ENCODE measurements around the gene TEX101.
"Not testable (repeated sequence)": the region's sequence is repeated elsewhere in the genome, so short reads cannot be mapped to it uniquely, and the experiment has no call there.

TEX101 gene, protein sequence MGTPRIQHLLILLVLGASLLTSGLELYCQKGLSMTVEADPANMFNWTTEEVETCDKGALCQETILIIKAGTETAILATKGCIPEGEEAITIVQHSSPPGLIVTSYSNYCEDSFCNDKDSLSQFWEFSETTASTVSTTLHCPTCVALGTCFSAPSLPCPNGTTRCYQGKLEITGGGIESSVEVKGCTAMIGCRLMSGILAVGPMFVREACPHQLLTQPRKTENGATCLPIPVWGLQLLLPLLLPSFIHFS

DNA sequence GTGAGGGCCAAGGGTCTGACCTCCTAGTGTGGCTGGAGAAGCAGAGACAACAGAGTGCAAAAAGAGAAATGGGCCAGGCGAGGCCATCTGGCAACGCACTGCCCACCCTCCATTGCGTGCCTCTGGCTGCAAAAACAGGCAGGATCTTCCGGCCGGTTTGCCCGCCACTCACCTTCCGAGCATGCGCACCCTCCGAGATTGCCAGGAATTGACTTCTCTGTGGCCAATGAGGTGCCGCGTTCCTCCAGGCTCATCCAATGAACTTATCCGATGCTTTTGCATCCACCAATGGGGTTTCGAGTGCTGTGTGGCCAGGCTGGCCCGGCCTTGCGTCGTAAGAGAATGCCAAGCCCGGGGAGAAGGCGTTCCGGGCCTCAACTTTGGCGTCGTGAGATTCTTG, at the start of gene TEX101:
TEX101 (plus strand) TSS at position 337 of the 400 bp plus-strand sequence. CDS start 1,030 bp downstream, outside the sequence.
- FAIRE-seq = no peak

DNA sequence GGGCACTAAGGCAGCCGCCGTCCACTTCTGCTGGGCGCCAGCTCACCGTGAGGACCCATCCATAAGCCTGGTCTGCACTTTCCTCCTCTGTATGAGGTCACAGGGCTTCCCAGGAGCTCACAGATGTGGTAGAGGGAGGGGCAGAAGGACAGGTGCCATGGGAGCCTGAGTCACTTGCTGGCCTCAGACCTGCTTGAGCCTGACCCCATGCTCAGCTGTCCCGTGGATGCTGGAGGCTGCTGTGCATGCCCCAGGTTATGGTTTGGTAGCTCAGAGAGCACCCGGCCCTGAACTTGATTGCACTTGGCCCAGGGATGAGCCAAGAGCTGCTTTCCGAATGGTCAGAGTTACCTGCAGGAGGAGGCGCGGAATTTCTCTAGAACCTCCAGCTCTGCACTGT, 49.0 kb upstream of the TEX101 start:
- DNase-seq (ENCODE audit: insufficient read length, low spot score); FAIRE-seq: not testable (repeated sequence)

More for the DNA sequence above, at the start of gene TEX101:
- DNase-seq (ENCODE audit: insufficient read length, low spot score) = no peak

DNA sequence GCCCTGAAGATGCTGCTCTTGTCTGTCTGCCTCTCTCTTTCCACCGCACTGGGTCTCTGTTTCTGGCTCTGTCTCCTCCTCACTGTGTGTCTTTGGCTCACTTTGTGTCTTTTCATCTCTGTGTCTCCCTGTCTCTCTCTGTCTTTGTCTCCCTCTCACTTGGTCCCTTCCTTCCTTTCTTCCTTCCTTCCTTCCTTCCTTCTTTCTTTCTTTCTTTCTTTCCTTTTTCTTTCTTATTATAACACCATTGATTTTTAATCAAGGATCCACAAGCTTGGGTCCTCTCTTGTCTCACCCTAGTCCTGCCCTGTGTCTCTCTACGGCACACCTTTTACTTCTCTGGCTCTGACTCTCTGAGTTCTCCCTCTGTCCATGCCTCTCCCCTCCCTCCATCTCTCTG, 46.9 kb upstream of the TEX101 start:
- DNase-seq (ENCODE audit: insufficient read length, low spot score) (no peak), FAIRE-seq (no peak)

DNA sequence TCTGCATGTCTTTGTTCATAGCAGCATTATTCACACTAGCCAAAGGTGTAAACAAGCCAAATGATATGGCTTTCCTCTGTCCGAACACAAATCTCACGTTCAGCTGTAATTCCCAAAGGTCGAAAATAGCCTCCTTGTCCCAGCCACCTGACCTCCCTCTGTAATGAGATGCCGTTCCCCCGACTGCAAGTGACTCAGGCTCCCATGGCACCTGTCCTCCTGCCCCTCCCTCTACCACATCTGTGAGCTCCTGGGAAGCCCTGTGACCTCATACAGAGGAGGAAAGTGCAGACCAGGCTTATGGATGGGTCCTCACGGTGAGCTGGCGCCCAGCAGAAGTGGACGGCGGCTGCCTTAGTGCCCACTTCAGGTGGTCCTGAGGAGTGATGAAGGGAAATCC, 45.8 kb upstream of the TEX101 start:
- DNase-seq (ENCODE audit: insufficient read length, low spot score); FAIRE-seq: not testable (repeated sequence)

DNA sequence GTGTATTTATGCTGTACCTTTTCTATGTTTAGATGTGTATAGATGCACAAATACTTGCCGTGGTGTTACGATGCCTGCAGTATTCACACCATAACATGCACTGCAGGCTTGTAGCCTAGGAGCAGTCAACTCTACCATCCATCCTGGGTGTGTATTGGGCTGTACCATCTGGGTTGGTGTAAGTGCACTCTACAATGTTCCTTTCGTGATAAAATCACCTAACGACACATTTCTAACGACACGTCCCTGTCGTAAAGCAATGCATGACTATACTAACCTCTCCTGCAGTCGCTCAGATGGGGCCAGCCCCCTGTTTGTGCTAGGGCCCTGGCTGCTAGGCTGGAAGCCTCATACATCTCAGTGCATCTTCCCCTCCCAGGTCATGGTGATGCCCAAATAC, 42.8 kb upstream of the TEX101 start:
- FAIRE-seq = no peak

DNA sequence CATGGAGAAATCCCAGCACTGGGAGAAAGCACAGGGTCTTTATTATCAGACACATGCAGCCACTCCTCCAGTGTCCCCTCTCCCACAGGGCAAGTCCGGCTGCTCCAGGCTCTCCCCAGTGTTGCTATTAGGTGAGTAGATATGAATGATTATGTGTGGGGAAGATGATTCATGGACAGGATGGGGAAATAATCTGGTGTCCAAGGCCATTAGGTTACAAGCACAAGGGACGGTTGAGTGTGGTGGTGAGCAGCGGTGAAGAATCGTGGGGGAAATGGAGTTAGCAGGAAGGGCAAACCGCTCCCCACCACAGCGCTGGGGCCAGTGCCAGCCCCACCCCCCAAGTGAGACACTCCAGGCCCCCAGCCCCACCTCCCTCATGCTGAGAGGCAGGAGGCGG, 42.2 kb upstream of the TEX101 start:
- FAIRE-seq (no peak), DNase-seq (ENCODE audit: insufficient read length, low spot score) (no peak)

More for the DNA sequence above, 42.8 kb upstream of the TEX101 start:
- no peak for DNase-seq (ENCODE audit: insufficient read length, low spot score)

DNA sequence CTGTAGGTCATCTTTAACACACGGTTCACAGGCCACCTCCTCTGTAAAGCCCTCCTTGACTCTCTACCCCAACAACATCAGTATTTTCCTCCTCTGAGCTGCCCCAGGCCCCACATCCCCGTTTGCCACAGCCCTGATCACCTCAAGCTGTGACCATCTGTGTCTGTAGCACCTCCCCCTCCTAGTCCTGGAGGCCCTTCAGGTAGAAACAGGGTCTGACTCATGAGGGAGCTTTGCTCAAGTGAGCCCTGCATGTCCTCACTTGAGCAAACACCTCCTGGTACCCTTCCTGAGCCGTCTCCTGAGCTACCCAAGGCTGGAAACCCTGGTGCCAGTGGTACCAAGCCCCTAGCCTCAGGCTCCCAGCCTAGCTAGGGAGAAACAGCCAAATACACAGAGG, 37.1 kb upstream of the TEX101 start:
- not testable (repeated sequence) for DNase-seq (ENCODE audit: insufficient read length, low spot score)
- peak; percentile 52 for FAIRE-seq

DNA sequence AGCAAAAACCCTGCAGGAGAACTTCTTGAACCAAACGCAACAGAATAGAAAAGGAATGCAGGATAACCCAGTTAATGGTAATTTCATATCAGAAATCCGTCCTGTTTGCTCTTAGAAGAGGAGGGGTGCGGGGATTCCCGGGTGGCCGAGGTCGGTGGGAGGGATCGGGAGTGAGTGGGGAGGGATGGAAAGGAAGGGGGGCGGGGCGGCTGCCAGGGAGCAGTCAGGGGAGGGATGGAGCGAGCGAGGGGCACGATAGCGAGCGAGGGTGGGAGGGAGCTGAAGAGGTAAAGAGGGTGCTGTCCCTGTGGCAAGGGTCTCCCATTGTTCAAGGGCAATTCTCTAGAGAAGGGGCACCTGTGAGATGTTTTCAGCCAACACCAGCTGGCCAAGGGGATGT, 34.7 kb upstream of the TEX101 start:
- FAIRE-seq (no peak), DNase-seq (ENCODE audit: insufficient read length, low spot score) (no peak)

DNA sequence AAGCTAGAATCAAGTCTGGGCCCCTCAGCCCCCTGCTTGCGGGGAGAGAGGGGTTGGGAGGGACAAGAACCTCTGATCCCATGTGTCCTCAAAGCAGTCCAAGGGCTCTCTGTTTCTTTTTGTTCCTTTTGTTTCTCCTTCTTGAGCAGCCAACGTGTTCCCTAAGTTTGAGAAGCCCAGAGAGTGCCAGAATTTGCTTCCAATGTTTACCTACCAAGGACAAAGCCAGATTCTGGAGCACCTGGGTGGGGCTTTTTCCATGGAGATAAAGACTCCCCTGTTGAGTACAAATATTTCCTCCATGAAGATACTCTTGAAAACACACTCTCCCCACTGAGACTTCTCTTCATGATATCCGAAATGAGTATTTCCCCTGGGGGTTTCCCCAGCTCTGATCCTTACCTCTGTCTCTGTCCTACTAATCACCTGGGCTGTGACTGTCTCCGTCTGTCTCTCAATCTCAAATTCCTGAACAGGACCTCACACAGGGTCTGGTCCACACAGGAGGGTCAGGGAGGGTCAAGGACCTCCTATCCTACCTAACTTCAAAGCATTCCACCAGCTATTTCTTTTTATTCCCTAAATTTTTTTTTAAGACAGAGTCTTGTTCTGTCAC, 33.8 kb upstream of the TEX101 start:
- DNase-seq (ENCODE audit: insufficient read length, low spot score) (no peak), FAIRE-seq (no peak)

DNA sequence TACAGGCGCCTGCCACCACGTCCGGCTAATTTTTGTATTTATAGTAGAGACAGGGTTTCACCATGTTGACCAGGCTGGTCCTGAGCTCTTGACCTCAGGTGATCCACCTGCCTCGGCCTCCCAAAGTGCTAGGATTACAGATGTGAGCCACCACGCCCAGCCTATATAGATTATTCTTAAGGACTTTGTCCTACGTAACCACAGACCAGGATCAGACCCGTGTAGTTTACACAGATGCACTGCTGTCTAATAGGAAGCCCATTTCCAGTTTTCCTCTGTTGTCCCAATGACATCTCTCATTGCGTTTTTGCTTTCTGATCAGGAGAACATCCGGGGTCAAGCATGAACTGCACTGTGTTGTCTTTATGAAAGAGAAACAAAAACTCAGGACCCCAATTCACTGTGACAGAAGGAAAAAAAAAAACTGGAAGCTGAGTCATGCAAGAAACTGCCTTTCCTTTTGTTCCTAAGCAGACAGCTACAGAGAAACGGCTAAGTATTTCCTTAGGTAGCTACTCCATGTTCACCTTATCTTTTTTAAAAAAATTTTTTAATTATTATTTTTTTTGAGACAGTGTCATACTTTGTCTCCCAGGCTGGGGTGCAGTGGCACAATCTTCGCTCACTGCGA, 32.0 kb upstream of the TEX101 start:
- FAIRE-seq; DNase-seq (ENCODE audit: insufficient read length, low spot score): not testable (repeated sequence)

DNA sequence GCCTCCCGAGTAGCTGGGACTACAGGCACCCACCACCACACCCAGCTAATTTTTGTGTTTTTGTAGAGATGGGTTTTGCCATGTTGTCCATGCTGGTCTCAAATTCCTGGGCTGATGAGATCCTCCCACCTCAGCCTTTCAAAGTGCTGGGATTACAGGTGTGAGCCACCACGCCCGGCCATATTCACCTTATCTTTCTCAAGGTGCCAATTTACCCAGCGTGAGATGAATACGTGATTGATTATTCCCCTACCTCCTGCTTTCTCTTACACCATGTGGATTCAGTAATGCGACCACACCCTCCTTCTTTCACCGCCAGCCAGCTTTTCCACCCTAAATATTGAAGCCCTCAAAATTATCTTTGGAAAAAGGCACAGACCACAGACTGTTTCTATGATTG, 31.4 kb upstream of the TEX101 start:
- FAIRE-seq = peak; percentile 57
- DNase-seq (ENCODE audit: insufficient read length, low spot score) = not testable (repeated sequence)

DNA sequence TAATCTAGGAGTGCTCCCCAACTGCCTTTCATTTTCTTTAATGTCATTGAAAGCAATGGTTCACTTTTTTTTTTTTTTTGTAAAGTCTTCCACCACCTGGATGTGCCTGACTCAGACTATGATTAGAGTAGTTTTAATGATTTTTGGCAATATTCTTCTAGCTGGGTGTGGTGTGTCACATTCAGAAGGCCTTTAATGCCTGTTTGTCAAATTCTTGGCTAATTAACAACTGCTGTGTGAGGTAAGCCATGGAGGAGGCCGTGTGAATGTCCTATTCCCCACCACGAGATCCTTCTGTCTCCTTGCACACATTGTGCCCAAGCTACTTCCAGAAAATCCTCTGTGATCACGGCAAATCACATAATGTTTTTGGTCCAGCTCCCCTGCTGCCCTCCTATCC, 30.9 kb upstream of the TEX101 start:
- FAIRE-seq; DNase-seq (ENCODE audit: insufficient read length, low spot score): not testable (repeated sequence)

DNA sequence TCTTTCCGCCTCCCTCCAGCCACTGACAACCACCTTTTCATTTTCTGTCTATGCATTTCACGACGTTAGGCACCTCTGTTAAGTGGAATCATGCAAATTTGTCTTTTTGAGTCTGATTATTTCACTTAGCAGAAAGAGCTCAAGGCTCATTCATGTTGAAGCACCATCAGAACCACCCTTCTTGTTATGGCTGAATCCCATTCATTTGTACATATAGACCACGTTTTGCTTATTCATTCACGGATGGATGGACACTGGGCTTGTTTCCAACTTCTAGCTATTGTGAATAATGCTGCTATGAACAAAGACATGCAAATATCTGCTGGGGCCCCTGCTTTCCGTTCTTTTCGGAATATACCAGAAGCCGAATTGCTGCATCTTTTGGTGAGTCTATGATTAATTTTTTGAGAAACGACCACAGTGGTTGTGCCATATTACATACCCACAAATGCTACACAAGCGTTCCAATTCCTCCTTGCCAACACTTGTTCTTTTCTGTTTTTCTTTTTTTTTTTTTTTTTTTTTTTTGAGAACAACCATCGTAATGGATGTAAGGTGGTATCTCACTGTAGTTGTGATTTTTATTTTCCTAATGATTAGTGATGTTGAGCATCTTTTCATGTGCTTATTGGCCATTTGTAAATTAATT, 23.7 kb upstream of the TEX101 start:
- FAIRE-seq; DNase-seq (ENCODE audit: insufficient read length, low spot score): not testable (repeated sequence)

DNA sequence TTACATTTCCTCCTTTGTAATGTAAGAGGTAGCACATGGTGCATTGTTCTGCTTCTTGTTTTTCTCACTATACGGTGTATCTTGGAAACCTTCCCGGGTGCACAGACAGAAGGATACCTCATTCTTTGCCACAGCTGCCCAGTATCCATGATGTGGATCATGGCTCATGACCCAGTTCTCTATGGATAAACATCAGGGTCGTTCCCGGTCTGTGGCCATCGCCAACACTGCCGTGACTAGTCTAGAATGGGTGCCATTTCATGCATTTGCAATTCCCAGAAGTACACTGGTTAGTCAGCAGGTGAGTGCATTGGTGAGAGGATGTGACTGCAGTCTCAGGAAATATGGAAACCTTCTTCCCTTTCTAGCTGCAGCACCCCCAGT, 23.1 kb upstream of the TEX101 start:
- FAIRE-seq = peak; percentile 68
- DNase-seq (ENCODE audit: insufficient read length, low spot score) = not testable (repeated sequence)

DNA sequence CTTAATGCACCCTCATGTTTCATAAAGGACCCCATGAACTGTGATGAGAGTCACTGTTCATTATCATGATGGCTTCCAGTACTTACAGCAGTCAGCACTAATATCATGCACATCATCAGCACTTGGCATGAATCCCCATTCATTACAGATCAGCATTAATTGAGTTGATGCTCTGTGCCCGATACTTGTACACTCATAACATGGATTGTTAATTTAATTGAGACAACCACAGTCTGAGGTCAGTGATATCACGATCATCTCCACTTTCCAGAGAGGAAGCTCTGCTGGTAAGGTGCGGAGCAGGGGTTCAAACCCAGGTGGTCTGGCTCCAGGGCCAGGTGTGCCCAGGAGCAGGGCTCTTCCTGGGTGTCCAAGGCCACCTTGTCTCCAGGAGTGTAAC, 21.2 kb upstream of the TEX101 start:
- FAIRE-seq = peak; percentile 69
- not testable (repeated sequence) for DNase-seq (ENCODE audit: insufficient read length, low spot score)

DNA sequence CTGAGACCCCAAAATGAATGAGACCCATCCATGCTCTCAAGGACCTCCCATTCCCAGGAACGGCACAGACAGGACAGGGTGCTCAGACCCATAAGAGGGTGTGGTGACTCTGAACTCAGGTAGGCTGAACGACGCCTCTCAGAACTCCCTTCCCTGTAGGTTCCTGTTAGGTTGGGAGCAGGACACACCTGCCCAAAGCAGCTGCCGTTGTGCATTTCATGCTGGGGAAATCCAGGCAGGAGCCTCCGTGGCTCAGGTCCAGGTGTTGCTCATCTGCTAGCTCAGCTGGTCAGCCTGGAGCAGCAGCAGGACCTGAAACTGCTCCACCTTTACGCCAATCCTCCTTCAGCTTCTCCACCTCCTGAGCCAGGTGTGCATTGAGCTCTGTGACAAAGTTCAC, 19.1 kb upstream of the TEX101 start:
- no peak for DNase-seq (ENCODE audit: insufficient read length, low spot score)
- peak; percentile 44 for FAIRE-seq

DNA sequence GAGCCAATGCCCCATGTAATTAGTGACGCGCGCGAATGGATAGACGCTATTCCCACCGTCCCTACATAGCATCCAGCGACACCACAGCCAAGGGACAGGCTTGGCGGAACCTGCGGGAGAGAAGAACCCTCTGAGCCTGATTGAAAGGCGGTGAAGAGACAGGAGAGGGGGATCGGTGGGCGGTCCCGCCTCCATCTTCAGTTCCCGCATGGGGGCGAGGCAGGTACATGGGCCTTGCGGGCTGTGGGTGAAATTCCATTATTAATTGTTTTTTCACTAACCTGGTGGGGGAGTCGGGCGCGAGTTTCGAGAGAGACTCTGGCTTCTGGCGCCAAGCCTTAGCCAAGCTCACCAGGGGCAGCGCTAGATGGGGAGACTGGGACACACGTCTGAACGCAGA, 8.4 kb upstream of the TEX101 start:
- FAIRE-seq = no peak
- no peak for DNase-seq (ENCODE audit: insufficient read length, low spot score)

DNA sequence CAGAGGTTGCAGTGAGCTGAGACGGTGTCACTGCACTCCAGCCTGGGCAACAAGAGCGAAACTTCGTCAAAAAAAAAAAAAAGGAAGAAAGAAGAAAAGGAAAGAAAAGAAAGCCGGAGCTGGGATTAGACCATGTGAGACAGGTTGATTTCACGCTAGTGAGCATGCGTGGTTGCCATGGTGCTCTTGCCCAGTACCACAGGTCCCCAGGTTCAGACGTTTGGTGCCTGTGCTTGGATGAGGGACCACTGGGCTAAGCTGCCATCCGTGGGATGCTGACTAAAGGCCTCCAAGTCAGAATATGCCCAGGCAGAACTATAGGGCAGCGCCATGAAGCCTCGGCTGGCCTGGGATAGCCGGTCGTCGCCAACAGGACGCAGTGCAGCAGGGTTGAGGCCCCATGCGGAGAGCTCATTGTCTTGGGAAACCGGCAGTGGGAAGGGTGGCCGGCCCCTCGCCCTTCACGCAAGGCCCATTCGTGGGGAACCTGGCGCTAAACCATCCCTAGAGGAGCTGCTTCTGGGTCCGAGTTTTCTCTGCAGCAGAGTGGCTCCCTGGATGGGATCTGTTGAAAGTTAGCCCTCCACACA, 7.2 kb upstream of the TEX101 start:
- FAIRE-seq (no peak), DNase-seq (ENCODE audit: insufficient read length, low spot score) (no peak)

DNA sequence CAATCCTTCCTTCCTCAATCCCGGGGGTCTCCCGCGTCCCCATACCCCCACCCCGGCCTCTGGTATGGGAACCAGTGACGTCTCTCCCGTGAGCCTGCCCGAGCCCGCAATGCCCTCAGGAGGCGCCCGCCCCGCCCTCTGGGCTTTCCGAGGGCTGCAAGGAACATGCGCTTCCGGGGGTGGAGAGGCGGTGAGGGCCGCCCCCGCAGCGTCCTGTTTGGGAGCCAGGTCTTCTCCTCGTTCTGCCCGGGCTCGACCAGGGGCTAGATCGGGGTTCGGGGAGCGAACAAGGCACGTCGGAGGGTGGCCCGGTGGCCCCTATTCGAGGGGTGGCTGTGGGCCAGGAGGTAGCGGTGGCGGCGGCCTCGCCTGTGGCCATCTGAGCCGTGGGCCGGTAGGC, 6.6 kb upstream of the TEX101 start:
- no peak for DNase-seq (ENCODE audit: insufficient read length, low spot score)
- no peak for FAIRE-seq

DNA sequence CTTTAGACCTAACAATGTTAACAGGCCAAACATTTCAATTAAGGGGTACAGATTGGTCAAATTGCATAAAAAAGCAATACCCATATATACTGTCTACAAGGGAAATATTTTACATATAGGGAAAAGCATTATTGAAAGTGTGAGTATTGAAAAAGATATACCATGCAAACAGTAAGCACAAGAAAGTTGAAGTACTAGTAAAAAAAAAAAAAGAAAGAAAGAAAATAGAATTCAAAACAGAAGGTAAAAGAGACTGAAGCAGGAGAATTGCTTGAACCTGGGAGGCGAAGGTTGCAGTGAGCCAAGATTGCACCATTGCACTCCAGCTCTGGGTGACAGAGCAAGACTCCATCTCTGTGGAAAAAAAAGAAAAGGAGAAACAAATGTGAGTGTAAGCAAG, 5.3 kb upstream of the TEX101 start:
- FAIRE-seq (no peak), DNase-seq (ENCODE audit: insufficient read length, low spot score) (no peak)

DNA sequence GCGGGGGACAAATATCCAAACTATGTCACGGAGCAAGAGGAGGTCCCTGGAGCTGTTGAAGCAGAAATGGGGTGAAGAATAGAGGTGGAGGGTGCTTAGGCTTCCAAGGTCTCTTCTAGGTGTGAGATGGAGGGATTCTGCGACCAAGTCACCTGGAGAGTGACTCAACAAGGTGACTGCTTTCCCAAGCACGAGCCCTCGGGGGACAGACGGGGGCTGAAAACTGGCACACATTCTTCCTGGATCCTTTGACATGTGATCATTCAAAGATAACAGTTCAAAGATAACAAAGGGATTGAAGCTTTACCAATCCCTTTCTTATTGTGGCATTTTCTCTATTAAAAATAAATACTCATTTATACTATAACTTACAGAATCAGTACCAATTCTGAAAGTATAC, 2.2 kb upstream of the TEX101 start:
- no peak for DNase-seq (ENCODE audit: insufficient read length, low spot score)
- FAIRE-seq = no peak

All from HTR-8/SVneo (cell line).